Measurements from ENCODE around the gene TANC1. TPM values are rescaled to one million over a fixed set of nuclear protein-coding genes. Genes with fewer than 3 reads are reported as not detected.

The TANC1 gene
- total RNA-seq, 1 experiment from 2014 or later = 21.1 TPM

GRCh38 chr2:159111346-159111927 lies 143.0 kb downstream of the TANC1 start:
- no peak overlapping the region for H3K4me3 ChIP-seq (ENCODE audit: low read depth, low read length)
- no peaks in the 10 kb centered on the region for H3K27me3 ChIP-seq (replicated peaks; ENCODE audit: control insufficient read depth, insufficient read depth, low read length)
- TF ChIP-seq CTCF (IDR thresholded peaks at IDR 0.05; ENCODE audit: insufficient read depth in 1 of 2, low read depth in 1 of 2, low read length in 1 of 2, severe bottlenecking in 1 of 2, unreplicated experiment in 1 of 2) = no peak
- H3K9me3 ChIP-seq = no peaks in the 10 kb centered on the region
- CTCF ChIA-PET = no interaction called here
- DNase-seq = no peak
- H3K4me1 Mint-ChIP-seq (ENCODE audit: low read depth, unreplicated experiment) = no peaks in the 10 kb centered on the region
- no peaks in the 10 kb centered on the region for H3K4me1 ChIP-seq
- POLR2A ChIA-PET = interaction anchor here (0.6 kb wide), 1 partner anchor 14 kb away, joined by 3 read pairs; no protein-coding TSS in a partner anchor
- H3K36me3 ChIP-seq (ENCODE audit: control insufficient read depth, insufficient read depth, low read length) = no peaks in the 10 kb centered on the region
- H3K9me3 Mint-ChIP-seq (ENCODE audit: unreplicated experiment) = no peaks in the 10 kb centered on the region
- no peaks in the 10 kb centered on the region for H3K27me3 Mint-ChIP-seq (ENCODE audit: insufficient read depth, unreplicated experiment)
- H3K27ac Mint-ChIP-seq (ENCODE audit: unreplicated experiment) = no peak overlapping the region
- intact Hi-C loops (cut with micrococcal nuclease; ENCODE audit: unreplicated experiment) = no loop called here
- no peak overlapping the region for H3K4me3 Mint-ChIP-seq (ENCODE audit: unreplicated experiment)
- peaks cover under 1% of the 10 kb centered on the region for H3K36me3 Mint-ChIP-seq (ENCODE audit: insufficient read depth, unreplicated experiment)
- BruUV-seq (replicated peaks) = no TSS peak

- peaks cover 18% of the 10 kb centered on the region for H3K4me1 ChIP-seq
- Mint-ChIP-seq H3K27ac (ENCODE audit: unreplicated experiment) (no peak overlapping the region), H3K27me3 (ENCODE audit: insufficient read depth, unreplicated experiment) (no peaks in the 10 kb centered on the region), H3K4me3 (ENCODE audit: unreplicated experiment) (no peak overlapping the region), H3K9me3 (ENCODE audit: unreplicated experiment) (no peaks in the 10 kb centered on the region), H3K4me1 (ENCODE audit: low read depth, unreplicated experiment) (peaks cover 12% of the 10 kb centered on the region), H3K36me3 (ENCODE audit: insufficient read depth, unreplicated experiment) (peaks cover 6% of the 10 kb centered on the region)
- H3K27me3 ChIP-seq (replicated peaks; ENCODE audit: control insufficient read depth, insufficient read depth, low read length) = no peaks in the 10 kb centered on the region
- ChIA-PET CTCF (no interaction called here), POLR2A (no interaction called here)
- TF ChIP-seq CTCF (IDR thresholded peaks at IDR 0.05; ENCODE audit: insufficient read depth in 1 of 2, low read depth in 1 of 2, low read length in 1 of 2, severe bottlenecking in 1 of 2, unreplicated experiment in 1 of 2) = no peak
- H3K9me3 ChIP-seq = no peaks in the 10 kb centered on the region
- no peaks in the 10 kb centered on the region for H3K36me3 ChIP-seq (ENCODE audit: control insufficient read depth, insufficient read depth, low read length)
- intact Hi-C loops (cut with micrococcal nuclease; ENCODE audit: unreplicated experiment) = loop anchor here (5.0 kb wide), 1 partner anchor 358 kb away; no protein-coding TSS in a partner anchor
- no peak overlapping the region for H3K4me3 ChIP-seq (ENCODE audit: low read depth, low read length)
- no TSS peak for BruUV-seq (replicated peaks)
- DNase-seq = no peak
Observed at GRCh38 chr2:159114835-159115234, 146.4 kb downstream of the TANC1 start.

GRCh38 chr2:159116922-159117321 lies 148.5 kb downstream of the TANC1 start:
- Histone ChIP-seq H3K9me3 (no peaks in the 10 kb centered on the region), H3K4me1 (peaks cover 22% of the 10 kb centered on the region), H3K36me3 (ENCODE audit: control insufficient read depth, insufficient read depth, low read length) (no peaks in the 10 kb centered on the region), H3K4me3 (ENCODE audit: low read depth, low read length) (no peak overlapping the region), H3K27me3 (replicated peaks; ENCODE audit: control insufficient read depth, insufficient read depth, low read length) (no peaks in the 10 kb centered on the region)
- BruUV-seq (replicated peaks) = no TSS peak
- no peaks in the 10 kb centered on the region for H3K9me3 Mint-ChIP-seq (ENCODE audit: unreplicated experiment)
- no peak overlapping the region for H3K4me3 Mint-ChIP-seq (ENCODE audit: unreplicated experiment)
- peaks cover 17% of the 10 kb centered on the region for H3K4me1 Mint-ChIP-seq (ENCODE audit: low read depth, unreplicated experiment)
- H3K27ac Mint-ChIP-seq (ENCODE audit: unreplicated experiment) = no peak overlapping the region
- peaks cover 6% of the 10 kb centered on the region for H3K36me3 Mint-ChIP-seq (ENCODE audit: insufficient read depth, unreplicated experiment)
- intact Hi-C loops (cut with micrococcal nuclease; ENCODE audit: unreplicated experiment) = loop anchor here (5.0 kb wide), 1 partner anchor 360 kb away; no protein-coding TSS in a partner anchor
- ChIA-PET CTCF (no interaction called here), POLR2A (no interaction called here)
- no peak for TF ChIP-seq CTCF (IDR thresholded peaks at IDR 0.05; ENCODE audit: insufficient read depth in 1 of 2, low read depth in 1 of 2, low read length in 1 of 2, severe bottlenecking in 1 of 2, unreplicated experiment in 1 of 2)
- no peak for DNase-seq
- H3K27me3 Mint-ChIP-seq (ENCODE audit: insufficient read depth, unreplicated experiment) = no peaks in the 10 kb centered on the region

Data from Caco-2 (cell line).